CD4-positive, alpha-beta T cell treated with Interleukin-1 beta for 1 hour (primary cell): ENCODE data around the gene ACE.

Experiments
- DNase-seq, 2 donors: peaks; one replicate each; pipeline ENCODE4 v3.0.0-alpha.2; 2020 to 2022

The ACE gene

DNA sequence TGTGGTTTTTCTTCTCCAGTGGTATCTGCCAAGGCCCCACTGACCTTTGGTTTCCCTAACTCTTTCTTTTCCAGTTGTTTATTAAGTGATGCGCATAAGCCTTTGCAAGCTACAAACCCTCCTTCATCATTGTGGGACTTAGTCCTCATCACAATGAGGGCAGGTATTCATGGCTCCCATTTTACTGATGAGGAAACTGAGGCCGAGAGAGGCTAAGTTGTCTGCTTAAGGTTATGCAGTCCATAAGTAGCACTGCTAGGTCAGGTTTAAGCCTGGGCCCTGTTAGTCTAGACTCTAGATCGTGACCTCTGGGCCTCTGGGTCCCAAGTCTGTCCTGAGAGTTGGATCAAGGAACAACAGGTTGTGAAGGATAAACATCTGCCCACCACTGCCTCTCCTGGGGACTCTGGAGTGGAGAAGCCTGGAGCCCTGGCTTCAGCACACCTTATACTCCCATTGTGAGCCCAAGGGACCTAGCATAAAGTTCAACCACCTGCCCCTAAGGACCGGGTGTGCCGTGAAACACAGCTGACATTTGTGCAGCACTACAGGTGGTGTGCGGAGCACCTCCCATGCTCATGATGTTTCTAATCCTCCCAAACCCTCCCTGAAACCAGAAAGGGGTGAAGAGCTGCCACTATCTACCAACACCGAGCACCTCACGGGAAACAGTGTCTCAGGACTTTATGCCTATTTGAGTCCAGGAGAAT, 41.1 kb downstream of the ACE start:
- DNase-seq: no peak

DNA sequence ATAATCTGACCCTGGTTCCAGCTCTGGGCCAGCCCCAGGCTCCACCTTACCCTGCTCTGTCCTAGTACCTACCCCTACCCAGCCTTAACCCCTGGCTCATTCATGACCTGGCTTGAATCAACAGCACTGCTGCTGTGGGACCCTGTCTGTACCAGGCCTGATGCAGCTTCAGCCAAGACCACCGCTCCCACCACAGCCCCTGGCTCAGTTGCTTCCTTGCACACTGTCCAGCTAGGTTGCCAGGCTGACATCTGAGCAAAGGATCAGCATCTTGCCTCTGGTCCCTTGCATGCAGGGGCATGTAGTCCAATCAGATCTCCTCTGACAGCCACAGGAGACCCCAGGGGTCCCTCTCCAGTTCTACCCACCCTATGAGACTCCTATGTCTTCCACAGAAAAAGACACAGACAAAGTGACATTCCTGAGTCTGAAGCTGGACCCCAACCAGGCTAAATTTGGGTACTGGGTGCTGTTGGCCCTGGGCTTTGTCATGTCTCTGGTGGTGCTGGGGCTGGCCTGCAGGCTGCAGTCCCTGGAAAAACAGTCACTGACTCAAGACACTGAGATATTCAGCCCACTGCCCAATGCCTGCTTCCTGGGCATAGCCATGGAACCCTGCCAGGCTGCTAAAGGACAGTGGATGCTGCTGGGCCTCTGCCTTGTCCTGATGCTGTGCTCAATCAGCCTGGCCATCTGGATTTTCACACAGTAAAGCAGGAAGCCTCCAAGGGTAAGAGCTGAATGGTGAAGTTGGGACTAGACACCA, 42.4 kb downstream of the ACE start:
- DNase-seq: no peak

DNA sequence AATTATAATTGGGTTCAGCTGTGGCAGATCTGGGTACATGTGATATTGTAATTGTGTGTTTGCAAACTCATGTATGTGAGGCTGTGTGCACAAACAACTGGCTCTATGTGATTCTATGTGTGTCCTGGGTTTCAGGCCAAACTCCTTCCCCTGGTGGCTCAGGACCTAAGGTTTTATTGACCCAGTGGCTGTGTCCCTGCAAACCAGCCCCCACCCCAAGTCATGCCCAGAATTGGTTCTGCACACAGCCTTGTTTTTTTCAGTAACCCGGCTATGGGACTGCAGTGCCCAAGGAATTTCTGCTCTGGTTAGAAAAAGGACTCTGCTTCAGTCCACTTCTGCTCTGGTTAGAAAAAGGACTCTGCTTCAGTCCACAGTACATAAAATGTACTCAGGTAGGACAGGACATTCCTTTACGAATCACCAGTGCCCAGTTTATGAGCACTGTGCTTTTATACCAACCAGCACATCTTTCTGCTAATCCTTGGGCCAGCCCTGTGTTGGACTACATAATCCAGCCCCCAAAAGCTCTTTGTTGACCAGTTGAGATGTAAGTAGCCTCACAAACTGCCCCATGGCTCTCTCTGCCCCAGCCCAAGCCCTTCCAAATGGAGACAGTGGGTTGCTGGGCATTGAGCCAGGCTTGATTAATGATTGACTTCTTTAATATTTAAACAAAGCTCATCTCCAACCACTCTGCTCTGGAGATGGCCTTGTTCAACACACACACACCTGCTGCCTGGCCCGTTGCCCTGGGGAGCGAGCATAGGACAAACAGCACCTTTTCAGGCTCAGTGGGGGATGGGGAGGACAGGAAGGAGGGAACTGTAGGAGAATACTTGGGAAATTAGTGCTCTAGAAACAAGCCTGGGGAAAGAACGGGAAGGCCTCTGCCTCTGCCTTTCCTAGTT, 43.4 kb downstream of the ACE start:
- no peak for DNase-seq

DNA sequence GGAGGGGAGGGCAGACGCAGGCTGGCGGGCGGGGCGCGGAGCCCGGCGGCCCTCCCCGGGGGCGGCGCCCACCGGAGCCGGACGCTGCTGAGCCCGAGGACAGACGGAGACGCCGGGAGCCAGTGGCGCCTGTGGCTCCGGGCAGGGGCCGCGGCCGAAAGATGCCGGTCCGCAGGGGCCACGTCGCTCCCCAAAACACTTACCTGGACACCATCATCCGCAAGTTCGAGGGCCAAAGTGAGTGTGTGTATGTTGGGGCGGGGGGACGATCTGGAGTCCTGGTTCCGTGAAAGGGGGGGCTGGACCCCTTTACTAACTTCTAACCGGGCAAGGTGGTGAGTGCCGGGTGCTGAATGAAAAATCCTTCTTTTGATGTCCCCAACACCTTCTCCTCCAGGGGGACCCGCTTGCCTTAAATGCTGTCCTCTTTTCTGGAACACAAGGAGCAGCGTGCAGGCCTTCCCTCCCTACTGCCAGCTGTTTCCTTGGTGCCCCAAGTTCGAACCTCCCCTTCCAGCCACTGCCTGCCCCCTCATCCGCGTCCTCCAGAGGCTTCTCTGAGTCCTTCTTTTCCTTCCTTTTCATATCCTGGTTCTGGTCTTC, 46.5 kb downstream of the ACE start, which contains the start of gene KCNH6:
TSS of gene KCNH6 (plus strand) at position 106 of the 603 bp plus-strand sequence. CDS start at position 162, 56 bp downstream.
- no peak for DNase-seq

DNA sequence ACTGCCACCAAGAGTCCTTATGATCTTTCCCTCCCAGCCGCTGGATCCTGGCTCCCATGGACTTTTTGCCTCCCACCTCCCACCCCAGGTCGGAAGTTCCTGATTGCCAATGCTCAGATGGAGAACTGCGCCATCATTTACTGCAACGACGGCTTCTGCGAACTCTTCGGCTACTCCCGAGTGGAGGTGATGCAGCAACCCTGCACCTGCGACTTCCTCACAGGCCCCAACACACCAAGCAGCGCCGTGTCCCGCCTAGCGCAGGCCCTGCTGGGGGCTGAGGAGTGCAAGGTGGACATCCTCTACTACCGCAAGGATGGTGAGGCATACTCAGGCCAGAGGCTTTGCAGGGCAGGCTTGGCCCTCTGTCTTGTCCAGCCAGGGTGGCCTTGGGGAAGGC, 47.2 kb downstream of the ACE start:
- no peak for DNase-seq

DNA sequence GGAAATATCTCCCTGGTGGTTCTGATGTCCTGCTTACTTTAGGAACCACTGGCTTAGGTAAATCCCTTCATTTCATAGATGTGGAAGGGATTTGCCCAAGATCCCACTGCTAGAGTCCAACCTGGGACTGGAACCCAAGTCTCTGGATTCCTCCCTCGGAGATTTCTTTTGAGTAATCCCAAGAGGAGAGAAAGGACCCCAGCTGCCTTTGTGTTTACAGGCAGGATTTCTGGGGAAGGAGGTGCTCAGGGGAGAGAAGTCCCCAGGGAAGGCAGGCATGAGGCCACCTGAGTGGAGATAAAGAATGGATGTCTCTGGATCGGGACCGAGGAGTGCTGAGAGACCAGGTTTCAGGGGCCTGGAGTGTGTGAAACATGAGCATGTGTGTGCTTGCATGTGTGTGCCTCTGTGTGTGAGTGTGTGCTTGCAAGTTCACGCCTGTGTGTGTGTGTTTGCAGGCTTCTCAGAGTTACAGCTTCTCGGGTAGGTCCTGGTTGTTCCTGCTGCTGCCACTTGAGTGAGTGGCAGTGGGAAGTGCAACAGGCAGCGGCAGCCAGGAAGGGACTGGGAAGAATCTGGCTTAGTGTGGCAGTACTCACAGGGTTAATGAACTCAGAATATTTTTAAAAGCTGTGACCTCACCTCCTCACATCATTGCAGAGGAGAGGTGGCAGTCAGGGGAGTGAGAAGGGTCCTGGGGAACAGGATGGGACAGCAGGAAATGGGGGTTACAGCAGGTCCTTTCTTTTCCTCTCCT, 48.5 kb downstream of the ACE start:
- DNase-seq: no peak

DNA sequence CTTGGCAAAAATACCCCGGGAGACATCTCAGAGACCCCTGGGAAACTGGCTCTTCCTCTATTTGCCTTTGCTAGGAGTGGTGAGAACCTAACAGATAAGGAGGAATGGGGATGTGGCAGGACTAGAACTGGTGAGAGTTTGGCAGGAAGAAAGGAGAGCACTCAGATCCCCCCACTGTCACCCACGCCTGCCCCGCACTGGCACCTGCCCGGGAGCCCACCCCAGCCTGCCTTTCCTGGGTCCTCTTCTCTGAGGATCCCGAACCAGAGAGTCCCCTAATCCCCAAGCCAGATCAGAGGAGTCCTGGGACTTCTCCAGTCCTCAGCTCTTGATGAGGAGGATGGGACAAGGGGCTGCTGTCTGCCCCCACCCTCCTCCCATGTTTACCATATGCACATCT, 50.0 kb downstream of the ACE start:
- no peak for DNase-seq

DNA sequence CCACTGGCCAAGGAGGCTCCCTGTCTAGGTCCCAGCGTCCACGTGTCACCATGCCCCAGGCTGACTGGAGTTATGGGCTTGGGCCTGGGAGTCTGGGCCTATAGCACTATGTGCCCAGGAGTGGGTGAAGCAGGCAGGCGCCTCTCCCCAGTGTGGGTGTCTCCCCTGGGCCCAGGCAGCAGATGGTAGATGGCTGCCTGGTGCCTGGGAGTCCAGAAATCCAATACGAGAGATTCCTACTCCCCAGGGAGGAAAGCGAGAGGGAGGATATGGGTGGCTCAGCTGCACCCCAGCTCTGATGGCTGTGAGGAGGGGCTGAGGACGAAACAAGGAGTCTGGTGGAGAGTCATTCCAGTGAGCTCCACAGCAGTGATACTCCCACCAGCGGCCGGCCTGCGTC, 51.3 kb downstream of the ACE start:
- DNase-seq: no peak

DNA sequence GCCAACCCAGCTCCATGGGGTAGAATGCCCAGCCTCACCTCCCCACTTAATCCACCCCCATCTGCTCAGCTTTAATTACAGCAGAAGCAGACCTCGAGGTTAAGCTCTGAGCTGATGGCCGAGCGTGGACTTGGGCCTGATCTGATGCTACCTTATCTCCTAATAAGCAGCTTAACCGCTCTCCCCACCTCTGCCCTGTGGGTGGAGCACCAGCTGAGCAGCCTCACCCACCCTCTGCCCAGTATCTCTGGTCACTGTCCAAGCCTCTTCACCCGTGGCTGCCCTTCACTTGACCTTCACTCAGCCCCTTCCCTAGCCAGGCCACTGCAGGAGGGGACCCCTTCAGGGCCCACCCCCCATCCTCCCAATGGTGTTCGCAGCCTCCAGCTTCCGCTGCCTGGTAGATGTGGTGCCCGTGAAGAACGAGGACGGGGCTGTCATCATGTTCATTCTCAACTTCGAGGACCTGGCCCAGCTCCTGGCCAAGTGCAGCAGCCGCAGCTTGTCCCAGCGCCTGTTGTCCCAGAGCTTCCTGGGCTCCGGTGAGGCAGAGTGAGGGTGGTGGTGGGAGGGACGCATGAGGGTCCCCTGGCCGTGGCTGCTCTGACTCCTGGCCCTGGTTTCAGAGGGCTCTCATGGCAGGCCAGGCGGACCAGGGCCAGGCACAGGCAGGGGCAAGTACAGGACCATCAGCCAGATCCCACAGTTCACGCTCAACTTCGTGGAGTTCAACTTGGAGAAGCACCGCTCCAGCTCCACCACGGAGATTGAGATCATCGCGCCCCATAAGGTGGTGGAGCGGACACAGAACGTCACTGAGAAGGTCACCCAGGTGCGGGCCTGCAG, 53.1 kb downstream of the ACE start:
- no peak for DNase-seq

DNA sequence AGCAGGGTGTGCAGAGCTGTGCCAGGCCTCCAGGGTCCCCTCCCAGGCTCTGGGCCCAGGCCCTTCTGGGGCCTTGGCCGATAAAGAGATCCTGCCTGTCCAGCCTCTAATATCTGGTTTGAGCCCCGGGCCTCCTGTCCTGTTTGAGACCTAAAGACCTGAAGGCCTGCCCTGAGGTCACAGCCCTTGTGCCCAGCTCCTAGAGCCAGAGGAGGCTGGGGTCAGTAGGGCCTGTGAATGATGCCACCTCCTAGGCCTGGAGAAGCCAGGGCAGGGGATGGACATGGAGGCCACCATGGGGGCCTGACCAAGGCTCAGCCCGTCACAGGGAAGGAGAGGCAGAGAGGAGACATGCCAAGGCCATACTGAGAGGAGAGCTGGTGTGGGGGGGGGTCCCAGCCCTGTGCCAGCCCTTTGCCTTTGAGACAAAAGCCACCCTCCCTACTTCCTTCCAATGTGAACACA, 53.7 kb downstream of the ACE start:
- DNase-seq: no peak

DNA sequence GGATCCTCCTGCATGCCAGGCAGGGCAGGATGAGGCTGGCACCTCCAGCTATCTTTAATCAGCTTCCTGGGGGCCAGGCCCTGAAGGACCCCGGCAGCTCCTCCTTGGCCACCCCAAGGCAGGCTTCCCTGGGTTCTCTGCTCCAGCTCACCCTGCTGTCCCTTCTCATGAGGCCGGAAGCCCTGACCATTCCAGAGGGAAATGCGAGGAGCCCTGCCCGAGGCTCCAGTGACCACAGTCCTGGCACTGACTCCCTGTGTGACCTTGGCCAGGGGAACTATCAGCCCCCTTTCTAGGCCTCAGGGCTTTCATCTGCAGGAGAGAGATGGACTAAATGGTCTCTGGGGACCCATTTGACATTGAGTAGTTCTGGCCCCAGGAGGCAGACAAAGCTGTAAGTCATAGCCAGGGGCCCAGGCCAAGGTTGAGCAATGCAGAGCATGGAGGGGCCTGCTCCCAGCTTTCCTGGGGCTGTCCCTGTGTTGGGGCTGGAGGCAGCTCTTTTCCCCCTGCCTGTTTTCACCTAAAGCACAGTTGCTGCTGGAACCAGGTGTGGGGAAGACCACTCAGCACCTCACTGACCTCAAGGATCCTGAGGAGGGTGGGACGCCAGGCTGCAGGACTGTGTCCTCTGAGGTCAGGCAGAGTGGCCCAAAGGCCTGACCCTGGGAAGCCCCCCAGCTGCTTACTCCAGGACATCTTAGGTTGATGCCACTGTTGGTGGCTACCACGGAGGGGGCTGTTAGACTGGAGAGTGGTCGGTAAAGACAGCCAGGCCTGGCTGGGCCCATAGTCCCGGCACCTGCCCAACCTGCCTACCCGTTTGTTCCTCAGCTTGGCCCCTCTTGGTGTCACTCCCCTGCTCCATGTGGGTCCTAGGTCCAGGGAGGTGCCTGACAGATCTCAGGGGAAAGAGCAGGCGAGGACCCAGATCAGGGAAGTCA, 54.4 kb downstream of the ACE start:
- DNase-seq: no peak

DNA sequence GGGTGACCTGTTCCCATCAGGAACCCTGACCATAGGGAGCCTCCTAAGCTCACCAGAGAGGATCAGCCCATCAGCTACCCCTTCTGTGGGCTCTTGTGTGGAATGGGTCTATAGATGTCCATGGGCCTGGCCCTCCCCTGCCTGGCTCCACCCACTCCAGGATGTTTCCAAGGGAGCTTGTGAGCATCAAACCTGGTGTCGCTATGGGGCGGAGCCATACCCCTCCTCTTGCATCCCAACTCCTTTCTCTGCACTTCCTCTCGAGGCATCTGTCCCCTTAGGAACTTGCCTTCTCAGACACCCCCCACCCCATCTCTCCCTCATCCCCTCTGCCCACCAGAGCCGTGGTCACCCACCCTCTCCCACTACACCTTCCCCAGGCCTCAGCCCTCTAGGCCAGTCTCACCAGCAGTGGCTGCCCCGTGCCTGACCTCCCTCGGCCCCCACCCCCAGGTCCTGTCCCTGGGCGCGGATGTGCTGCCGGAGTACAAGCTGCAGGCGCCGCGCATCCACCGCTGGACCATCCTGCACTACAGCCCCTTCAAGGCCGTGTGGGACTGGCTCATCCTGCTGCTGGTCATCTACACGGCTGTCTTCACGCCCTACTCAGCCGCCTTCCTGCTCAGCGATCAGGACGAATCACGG, 56.7 kb downstream of the ACE start:
- no peak for DNase-seq

DNA sequence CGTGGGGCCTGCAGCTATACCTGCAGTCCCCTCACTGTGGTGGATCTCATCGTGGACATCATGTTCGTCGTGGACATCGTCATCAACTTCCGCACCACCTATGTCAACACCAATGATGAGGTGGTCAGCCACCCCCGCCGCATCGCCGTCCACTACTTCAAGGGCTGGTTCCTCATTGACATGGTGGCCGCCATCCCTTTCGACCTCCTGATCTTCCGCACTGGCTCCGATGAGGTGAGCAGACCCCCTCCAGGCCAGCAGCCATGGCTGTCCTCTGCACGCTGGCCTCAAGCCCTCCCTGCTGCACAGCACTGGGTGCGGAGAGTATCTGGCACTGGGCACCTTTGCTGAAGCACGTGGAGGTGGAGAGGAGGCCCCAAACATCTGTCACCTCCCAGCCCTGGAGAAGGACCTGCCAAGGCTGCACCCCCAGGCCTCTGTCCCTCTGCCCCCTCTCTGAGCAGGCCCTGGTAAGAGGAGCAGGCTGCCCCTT, 57.3 kb downstream of the ACE start:
- no peak for DNase-seq

DNA sequence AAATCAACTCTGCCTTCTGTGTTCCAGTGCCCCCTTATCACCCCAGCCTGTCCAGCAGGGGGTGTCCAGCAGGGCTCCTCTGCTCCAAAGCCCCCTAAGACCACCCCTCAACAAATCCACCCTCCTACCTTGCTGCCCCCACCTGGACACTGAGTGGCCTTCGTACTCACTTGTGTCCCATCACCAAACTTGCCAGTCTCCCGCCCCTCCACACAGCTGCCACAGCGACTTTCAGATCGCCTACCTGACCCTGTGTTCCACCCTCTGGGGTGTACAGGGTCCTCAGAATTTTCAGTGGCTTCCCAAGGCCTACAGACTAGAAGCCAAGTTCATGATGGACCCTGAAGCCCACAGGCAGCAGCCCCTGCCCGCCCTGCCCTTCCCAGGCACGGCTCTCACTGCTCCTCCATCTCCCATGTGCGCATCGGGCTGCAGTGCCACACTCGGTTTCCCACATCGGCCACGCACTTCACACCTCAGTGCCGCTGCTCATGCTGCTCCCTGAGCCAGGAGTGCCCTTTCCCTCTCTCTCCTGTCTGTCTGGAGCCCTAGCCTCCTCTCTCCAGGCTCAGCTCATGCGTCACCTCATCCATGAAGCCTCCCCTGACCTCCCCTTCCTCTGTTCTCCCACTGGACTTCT, 58.1 kb downstream of the ACE start:
- no peak for DNase-seq

DNA sequence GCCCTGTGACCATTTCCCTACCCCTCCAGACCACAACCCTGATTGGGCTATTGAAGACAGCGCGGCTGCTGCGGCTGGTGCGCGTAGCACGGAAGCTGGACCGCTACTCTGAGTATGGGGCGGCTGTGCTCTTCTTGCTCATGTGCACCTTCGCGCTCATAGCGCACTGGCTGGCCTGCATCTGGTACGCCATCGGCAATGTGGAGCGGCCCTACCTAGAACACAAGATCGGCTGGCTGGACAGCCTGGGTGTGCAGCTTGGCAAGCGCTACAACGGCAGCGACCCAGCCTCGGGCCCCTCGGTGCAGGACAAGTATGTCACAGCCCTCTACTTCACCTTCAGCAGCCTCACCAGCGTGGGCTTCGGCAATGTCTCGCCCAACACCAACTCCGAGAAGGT, 58.8 kb downstream of the ACE start:
- no peak for DNase-seq

DNA sequence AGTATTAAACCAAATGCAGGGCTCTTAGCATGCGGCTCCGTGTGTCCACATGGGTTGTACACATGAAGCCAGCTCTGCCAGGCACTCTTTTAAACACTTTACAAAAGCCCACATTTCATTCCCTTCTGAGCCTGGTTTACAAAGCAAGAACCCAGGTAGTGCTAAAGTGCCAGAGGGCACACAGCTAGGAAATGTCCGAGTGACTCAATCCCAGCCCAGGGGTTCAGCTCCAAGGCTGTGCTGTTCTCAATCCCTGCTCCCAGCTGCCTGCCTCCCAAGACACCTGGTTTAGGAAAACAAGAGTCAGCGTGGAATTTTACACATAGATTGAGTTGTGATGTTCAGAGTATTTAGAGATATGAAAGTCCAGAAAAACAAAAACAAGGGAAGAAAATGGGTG, 60.1 kb downstream of the ACE start:
- no peak for DNase-seq

DNA sequence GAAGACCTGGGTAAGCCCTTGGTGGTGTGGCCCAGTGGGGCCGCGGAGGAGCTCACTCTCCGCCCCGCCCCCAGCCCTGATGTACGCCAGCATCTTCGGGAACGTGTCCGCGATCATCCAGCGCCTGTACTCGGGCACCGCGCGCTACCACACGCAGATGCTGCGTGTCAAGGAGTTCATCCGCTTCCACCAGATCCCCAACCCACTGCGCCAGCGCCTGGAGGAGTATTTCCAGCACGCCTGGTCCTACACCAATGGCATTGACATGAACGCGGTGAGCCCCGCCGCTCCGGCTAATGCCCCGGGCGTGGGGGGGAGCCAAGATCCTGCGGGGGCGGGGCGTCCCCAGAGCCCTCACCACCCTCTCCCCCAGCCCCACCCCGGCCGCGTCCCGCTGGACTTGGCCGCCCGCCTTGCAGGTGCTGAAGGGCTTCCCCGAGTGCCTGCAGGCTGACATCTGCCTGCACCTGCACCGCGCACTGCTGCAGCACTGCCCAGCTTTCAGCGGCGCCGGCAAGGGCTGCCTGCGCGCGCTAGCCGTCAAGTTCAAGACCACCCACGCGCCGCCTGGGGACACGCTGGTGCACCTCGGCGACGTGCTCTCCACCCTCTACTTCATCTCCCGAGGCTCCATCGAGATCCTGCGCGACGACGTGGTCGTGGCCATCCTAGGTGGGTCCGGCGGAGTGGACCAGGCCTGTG, 61.3 kb downstream of the ACE start:
- no peak for DNase-seq
